ENCODE measurements around the gene NSMCE1.

GRCh38 chr16:27246439-27246838, 22.1 kb downstream of the NSMCE1 start:
- TF ChIP-seq, protein P1, sequence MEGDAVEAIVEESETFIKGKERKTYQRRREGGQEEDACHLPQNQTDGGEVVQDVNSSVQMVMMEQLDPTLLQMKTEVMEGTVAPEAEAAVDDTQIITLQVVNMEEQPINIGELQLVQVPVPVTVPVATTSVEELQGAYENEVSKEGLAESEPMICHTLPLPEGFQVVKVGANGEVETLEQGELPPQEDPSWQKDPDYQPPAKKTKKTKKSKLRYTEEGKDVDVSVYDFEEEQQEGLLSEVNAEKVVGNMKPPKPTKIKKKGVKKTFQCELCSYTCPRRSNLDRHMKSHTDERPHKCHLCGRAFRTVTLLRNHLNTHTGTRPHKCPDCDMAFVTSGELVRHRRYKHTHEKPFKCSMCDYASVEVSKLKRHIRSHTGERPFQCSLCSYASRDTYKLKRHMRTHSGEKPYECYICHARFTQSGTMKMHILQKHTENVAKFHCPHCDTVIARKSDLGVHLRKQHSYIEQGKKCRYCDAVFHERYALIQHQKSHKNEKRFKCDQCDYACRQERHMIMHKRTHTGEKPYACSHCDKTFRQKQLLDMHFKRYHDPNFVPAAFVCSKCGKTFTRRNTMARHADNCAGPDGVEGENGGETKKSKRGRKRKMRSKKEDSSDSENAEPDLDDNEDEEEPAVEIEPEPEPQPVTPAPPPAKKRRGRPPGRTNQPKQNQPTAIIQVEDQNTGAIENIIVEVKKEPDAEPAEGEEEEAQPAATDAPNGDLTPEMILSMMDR (IDR thresholded peaks at IDR 0.05; ENCODE audit: low read length): no peak
- TF ChIP-seq EZH2 (IDR thresholded peaks at IDR 0.05; ENCODE audit: borderline replicate concordance, low read length): no peak

All from OCI-LY1 (cell line).